GM10266 (cell line): ENCODE measurements around the gene ARL4C.

ENCODE experiments used
- DNase-seq: peaks from one replicate; pipeline ENCODE4 v3.0.0; 2012; ENCODE audit errors: extremely low spot score
- TF ChIP-seq, protein P1 (sequence below): IDR thresholded peaks from 2 replicates; pipeline ENCODE4 v1.5.1; 2012; ENCODE audit warnings: mild to moderate bottlenecking, low read depth; ENCODE audit not compliant: control insufficient read depth, insufficient read depth; ENCODE audit errors: missing control alignments

Gene ARL4C

DNA sequence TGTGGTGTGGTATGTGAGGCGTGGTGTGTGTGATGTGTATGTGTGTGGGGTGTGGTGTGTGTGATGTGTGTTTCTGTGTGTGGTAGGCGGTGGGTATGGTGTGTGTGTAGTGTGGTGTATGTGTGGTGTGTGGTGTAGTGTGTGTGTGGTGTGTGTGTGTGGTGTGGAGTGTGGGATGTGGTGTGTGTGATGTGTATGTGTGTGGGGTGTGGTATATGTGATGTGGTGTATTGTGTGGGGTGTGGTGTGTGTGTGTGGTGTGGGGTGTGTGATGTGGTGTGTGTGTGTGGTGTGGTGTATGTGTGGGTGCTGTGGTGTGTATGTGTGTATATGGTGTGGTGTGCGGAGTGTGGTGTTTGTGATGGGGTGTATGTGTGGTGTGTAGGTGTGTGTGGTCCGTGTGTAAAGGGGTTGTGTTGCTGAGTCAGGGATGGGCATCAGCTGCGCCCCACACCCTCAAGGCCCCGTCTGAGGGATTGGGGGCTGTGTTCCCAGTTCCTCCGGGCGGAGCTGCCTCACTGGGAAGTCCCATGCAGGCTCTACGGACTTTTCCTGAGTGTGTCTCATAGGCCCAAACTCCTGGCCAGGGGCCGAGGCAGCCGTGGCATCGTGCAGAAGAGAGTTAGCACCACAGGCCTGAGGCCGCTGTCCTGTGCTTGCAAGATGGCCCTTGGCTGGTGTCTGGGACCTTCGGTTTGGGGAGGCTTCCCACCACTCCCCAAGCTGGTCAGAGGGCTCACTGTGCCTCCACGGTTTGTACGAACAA lies 18.2 kb upstream of the ARL4C start:
- DNase-seq, result no peak
- TF ChIP-seq, protein P1, sequence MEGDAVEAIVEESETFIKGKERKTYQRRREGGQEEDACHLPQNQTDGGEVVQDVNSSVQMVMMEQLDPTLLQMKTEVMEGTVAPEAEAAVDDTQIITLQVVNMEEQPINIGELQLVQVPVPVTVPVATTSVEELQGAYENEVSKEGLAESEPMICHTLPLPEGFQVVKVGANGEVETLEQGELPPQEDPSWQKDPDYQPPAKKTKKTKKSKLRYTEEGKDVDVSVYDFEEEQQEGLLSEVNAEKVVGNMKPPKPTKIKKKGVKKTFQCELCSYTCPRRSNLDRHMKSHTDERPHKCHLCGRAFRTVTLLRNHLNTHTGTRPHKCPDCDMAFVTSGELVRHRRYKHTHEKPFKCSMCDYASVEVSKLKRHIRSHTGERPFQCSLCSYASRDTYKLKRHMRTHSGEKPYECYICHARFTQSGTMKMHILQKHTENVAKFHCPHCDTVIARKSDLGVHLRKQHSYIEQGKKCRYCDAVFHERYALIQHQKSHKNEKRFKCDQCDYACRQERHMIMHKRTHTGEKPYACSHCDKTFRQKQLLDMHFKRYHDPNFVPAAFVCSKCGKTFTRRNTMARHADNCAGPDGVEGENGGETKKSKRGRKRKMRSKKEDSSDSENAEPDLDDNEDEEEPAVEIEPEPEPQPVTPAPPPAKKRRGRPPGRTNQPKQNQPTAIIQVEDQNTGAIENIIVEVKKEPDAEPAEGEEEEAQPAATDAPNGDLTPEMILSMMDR, result no peak

DNA sequence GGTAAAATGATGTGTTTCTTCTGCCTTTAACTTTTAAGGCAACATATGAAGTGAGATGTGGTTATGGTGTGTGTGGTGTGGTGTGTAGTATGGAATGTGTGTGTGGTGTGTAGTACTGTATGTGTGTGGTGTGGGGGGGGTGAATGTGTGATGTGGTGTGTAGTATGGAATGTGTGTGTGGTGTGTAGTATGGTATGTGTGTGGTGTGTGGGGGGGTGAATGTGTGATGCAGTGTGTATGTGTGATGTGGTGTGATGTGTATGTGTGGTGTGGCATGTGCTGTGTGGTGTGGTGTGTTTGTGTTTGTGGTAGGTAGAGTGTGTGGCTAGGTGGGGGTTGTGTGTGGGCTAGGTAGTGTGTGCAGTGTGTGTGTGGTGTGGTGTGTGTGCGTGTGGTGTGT lies 17.2 kb upstream of the ARL4C start:
- TF ChIP-seq, protein P1, result no peak
- DNase-seq, result no peak

DNA sequence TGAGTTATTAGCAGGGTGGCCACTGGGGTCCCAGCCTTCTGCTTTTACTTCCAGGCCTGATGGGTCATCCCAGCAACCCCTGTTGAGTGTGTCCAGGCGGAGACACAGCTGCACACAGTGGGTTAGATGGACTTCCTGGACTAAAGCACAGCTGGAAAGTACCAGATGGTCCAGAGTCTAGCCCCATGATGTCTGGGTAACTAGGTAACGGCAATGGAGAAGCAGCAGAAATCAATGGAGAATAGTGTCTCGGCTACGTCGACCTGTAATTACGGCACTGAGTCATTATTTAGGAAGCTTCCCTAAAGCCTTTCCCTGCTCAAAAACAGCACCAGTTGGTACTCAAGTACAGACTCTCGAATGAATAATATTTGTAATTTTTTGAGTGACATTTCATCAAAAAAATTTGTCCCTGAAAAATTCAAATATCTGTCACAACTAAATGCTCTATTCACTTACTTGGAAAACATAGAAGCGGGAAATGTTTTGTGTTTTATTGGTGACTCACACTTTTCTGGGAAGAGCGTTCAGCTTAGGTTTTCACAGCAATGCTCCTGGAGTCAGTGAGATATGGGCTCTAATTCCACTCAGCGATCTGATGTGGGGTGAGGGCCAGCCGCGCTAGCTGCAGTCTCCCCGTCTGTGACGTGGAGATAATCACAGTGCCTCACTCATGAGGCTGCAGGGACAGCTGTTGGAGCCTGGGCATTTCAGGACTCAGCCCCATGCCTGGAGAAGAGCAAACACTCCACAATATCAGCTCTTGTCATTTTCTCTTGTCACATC lies 16.2 kb upstream of the ARL4C start:
- DNase-seq, result no peak
- TF ChIP-seq, protein P1, result no peak

DNA sequence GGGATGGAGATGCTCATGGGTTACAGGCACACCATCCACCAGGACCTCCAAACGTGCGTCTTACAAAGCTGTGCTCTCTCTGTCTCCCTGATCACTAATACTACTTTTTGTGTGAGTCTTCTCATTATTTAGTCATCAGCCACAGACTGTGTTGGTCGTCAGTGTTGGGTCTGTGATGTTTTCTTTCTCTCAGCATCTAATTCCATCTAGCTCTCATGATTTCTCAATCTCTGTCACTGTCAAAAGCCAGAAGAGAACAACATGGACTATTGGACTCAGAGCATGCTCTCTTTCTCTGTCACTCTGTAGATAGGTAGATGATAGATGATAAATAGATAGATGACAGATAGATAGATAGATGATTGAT lies 6.0 kb upstream of the ARL4C start:
- TF ChIP-seq, protein P1, result no peak
- no peak for DNase-seq

DNA sequence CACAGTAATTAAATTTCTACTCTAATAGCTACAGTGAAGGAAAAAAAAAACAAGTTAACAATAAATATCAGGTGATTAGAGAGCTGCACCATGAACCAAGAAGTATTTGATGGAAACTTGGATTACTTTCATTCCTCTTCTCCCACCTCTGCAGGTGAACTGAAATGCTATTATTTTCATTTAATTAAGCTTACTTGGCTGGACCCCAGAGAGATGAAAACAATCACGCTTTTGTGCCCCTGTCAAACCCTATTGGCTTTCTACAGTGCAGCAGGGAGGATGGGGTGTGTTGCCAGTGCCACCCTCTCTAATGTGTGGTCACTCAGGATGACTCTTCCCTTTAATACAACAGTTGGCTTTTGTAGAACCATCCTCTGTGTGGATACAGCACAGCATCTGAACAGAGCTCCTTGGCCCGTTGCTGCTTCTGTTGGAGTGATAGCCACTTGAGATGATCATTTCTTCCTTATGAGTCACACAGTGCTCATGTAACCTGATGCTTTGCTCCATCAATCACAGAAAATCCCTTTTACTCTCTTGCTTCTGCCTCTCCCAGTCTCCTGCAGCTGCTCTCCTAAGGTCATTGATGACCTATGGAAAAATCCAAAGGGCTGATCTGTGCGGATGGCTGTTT lies 5.5 kb upstream of the ARL4C start:
- TF ChIP-seq, protein P1, result no peak

DNA sequence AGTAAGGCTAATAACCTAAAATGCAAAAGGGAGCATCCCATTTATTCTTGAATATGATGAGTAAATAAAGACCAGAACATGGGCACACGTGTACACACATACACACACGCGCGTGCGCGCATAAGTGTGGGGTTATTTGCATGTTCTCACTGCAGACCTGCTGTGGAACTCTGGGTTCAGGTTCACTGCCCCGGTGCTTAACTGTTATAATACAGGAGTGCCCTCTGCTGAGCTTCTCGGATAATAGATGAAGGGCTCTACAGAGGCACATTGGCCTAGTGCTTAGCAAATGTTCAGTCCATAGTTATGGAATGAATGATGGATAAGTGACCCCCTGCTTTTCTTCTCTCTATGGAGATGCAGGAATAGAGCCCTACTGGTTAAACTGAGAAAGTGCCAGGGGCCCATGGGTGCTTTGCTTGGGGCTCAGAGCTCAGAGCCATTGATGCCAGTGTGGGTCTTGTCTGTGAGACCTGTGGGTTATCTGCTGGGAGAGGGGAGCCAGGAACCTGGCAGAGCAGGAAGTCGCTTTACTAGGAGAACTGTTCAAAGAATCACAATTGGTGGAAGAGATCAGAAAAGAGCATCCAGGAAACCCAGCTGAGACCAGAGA lies 3.6 kb upstream of the ARL4C start:
- TF ChIP-seq, protein P1, result peak; percentile 65
- DNase-seq, result peak; percentile 75

More for the DNA sequence above, 5.5 kb upstream of the ARL4C start:
- DNase-seq, result no peak
